ENCODE results near the gene STK25.
"Not testable (repeated sequence)": the region's sequence is repeated elsewhere in the genome, so short reads cannot be mapped to it uniquely, and the experiment has no call there.

The STK25 gene

DNA sequence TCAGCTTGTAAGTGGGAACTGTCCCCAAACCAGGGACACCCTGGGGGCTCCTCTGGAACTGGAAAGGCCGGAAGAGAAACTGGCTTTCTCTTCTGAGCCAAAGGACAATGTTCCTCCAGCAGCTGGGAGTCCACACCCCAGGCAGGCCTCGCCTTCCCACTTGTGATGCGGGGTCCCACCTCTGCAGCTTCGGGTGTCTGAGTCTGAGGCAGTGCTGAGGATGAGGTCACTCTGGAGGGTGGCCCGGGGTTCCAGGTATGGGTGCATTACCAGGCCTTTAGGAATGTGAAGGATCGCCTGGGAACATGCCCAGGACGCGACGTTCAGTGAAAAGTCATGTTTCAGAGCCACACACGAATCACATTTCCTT lies 32.0 kb upstream of the STK25 start:
- no peak for DNase-seq (ENCODE audit: low read depth in 1 of 2, low spot score in 1 of 2)

DNA sequence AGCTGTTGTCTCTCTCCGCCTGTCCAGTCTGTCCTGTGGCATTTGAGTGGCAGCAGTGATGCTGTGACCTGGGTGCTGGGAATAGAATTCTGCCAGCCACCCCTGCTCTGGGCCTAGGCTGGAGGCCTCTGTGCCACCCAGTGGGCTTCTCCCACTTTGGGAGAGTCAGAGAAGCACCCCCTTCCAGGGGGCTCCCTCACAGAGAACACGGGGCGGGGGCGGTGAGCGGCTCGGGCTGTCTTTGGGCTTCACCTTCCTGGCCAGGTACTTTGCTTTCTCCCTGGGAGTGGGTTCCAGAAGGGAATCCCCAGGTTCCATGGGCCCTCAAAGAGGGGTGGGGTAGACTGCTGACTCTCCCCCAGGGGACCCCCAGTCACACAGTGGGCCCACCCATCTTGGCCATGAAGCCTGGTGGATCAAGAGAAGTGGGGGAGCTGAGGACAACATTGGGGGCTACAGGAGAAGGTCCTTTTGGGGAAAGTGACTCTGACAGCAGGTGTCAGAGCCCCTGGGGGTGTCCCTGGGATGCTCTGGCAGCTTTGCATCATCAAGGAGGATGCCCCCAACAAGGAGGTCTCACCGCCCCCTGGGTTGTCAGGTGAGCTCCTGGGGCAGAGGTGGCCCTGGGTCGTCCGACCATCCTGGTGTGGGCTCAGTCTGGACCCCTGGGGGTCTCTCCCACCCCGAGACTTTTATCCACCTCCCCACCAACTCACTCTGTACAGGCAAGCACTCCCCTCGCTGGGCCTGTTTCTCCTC lies 31.4 kb upstream of the STK25 start:
- no peak for DNase-seq (ENCODE audit: low read depth in 1 of 2, low spot score in 1 of 2)

DNA sequence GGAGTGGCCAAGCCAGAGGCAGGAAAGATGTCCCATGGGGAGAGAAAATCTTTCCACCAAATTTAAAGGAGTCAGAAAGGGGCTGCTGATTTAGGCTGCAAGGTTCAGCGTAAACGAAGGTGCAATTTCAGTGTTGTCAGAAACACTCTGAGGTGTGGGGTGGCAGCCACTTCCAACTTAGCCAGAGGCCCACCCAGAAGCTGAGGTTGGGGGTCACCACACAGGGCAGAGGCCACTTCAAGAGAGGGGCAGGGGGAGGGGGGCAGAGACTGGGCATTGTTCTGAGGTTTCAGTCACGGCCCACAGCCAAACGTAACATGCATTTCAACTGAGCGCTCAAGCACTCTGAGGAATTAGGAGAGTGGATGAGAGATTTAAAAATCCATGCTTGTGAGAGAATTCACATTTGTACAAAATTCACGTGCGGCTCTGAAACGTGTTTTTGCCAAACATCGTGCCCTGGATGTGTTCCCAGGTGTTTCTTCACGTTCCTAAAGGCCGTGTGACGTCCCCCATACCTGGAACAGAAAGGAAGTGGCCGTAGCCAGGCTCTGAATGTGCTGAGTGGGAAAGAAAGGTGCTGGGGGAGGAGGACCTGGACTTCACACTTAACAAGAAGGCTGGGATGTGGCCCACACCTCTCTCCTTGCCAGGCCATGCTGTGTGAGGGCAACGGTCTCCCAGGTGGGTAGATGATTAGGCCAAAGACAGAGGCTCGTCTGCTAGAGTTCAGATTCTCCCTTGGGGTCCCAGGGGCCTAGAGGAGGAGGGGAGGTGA lies 30.6 kb upstream of the STK25 start:
- DNase-seq (ENCODE audit: low read depth in 1 of 2, low spot score in 1 of 2), result no peak

DNA sequence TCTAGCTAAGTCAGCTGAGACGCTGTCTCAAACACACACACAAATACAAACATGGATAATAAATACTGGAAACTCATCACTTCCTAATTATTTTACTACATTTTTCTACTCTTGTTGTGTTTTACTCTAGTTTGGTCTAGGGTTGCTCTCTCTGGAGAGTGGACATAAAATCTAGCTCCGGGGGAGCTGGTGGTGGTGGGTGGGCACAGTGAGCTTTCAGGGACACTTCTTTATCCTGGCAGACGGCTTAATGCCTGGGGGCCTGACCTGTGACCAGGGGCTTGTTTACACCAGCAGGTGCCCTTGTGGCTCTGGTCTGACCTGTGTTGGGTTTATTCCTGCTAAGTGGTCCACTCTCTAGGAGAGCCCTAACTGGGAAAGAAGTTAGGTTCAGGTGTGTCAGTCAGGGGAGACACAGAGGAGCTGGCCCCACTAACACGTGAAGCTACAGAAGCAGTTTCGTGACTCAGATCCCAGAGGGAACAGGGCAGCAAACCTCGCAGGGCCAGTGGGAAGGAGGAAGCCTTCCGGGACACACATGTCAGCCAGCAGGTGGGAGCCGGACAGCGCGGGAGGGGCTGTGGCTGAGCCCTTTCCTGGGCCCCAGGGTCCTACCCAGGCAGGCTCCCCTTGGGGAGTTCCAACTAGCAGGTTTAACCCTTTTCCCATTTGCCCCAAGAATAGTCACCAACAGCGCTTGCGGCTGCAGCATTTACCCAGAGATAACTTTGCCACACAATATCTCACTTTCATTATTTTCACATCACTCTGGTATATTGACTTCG lies 27.7 kb upstream of the STK25 start:
- DNase-seq (ENCODE audit: low read depth in 1 of 2, low spot score in 1 of 2), result no peak

DNA sequence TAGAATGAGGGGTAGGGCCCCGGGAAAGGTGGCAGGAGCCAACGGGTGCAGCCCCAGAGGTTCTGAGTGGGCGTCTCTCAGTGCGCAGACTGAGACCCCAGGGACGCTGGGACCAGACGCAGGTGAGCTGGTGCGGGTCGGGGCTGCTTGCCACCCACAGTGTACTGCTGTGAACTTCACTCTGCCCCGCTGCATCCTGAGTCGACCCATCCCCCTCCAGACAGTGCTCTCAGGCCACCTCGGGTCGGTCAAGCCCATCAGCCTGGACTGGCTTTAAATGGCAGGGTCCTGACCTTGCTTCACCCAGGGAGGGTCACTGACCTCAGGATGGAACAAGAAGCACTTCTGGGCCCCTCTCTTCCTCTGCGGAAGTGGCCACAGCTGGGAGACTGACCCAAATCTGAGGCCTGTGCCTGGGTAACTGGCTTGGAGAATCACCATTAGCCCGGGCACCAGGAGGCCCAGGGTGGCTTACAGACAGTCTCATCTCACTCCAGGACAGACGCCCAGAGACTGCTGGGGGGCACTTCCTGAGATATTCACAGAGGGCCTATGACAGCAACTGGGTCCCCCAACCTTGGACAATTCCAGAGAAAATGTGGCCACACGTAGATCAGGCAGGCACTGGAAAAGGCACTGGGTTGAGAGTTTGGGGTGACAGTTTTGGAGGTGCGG lies 26.5 kb upstream of the STK25 start:
- DNase-seq (ENCODE audit: low read depth in 1 of 2, low spot score in 1 of 2), result no peak

DNA sequence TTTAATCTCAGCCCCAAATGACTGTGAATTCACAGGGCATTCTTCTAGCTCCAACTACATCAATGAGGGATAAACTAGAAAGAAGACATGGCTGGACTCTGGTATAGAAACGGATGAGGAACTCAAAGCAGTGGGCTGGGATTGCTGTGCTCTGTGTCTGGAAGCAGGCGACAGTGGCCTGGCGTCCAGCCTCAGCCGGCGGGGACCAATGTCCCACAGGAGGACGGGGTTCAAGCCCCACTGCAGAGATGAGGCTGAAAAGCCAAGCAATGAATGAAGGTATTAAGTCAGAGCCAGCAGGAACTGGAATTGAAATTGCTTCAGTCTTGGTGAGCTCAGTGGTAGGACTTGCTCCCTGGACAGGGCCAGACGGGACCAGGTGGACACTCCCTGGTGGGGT lies 25.9 kb upstream of the STK25 start:
- DNase-seq (ENCODE audit: low read depth in 1 of 2, low spot score in 1 of 2), result no peak

DNA sequence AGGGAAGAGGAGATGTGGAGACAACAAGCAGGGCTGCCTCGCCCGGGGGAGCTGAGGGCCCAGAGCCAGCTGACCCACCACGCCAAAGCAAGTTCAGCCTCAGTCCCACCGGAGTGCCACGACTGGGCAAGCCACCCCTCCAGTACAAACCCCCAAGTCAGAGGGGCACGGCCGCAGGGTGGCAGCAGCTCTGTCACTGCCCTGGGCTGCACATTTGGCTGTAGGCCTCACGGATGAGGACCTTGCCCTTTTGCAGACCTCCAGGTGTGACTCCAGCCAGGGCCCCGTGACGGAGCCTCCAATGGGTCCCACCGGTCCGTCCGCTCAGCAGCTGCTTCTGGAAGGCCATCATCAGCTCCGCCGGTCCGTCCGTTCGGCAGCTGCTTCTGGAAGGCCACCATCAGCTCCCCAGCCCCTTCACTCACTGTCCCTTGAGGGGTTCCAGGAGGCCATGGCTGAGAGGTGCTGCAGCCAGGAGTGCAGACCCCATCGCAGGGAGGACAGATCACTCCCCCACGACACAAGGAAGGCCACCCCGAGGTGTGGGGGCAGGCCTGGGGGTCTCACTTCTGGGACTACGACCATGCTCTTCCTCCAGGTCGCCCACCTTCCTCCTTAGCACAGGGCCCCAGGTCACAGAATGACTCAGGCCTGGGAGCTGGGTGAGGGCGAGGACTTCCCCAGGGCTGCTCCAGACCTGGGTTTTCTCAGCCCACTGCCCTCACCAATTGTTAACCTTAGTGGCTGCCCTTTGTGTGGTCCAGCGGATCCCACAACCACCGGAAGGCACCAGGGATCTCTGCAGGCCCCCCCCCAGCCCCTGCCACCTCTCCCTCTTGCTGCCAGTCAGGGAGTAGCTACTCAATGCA lies 24.6 kb upstream of the STK25 start:
- DNase-seq (ENCODE audit: low read depth in 1 of 2, low spot score in 1 of 2), result no peak

DNA sequence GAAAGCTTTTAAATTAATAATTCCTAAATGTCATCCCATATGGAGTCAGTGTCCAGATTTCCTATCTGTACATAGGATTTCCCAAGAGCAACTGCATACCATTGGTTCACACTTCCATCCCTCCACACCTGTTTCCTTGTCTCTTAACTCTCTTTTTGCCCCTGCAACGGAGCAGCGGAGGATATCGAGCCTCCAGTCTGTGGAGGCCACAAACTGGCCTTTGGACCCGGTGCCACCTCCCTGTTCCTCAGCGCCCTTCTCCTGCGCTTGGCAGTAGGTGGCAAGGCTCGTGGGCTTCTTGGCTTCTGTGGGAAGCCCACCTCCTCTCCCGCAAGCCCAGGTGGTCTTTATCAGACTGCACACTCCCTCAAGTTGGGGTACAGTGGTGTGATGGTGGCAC lies 23.8 kb upstream of the STK25 start:
- DNase-seq (ENCODE audit: low read depth in 1 of 2, low spot score in 1 of 2), result no peak

DNA sequence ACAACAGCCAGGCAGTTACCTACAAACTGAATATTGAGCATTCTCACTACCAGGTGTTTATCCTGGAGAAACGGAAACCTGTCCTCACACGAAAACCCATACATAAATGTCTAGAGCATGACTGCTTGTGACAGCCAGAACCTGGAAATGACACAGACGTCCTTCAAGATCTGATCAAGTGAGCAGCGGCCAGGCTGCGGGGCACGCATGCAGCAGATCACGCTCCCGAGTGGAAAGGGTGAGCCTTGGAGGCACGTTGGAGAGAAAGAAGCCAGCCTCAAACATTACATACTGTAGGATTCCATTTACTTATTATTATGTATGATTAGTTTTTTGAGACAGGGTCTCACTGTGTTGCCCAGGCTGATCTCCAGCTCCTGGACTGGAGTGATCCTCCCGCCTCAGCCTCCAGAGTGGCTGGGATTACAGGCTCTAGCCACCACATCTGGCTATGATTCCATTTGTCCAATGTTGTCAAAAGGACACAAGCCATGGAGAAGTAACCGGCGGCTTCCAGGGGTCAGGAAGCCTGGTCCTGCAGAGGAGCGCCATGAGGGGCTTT lies 22.9 kb upstream of the STK25 start:
- no peak for DNase-seq (ENCODE audit: low read depth in 1 of 2, low spot score in 1 of 2)

DNA sequence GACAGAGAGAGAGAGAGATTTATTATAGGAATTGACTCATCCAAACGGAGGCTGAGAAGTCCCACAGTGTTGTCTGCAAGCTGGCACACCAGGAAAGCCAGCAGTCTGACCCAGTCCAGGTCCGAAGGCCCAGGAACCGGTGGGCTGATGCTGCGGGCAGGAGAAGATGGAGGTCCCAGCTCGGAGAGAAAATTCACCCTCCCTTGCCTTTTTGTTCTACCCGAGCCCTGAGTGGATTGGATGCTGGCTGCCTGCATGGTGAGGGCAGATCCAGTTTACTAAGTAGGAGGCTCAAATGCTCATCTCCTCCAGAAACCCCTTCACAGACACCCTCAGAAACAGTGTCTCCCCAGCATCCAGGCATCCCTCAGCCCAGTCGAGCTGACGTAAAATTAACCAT lies 22.2 kb upstream of the STK25 start:
- no peak for DNase-seq (ENCODE audit: low read depth in 1 of 2, low spot score in 1 of 2)

DNA sequence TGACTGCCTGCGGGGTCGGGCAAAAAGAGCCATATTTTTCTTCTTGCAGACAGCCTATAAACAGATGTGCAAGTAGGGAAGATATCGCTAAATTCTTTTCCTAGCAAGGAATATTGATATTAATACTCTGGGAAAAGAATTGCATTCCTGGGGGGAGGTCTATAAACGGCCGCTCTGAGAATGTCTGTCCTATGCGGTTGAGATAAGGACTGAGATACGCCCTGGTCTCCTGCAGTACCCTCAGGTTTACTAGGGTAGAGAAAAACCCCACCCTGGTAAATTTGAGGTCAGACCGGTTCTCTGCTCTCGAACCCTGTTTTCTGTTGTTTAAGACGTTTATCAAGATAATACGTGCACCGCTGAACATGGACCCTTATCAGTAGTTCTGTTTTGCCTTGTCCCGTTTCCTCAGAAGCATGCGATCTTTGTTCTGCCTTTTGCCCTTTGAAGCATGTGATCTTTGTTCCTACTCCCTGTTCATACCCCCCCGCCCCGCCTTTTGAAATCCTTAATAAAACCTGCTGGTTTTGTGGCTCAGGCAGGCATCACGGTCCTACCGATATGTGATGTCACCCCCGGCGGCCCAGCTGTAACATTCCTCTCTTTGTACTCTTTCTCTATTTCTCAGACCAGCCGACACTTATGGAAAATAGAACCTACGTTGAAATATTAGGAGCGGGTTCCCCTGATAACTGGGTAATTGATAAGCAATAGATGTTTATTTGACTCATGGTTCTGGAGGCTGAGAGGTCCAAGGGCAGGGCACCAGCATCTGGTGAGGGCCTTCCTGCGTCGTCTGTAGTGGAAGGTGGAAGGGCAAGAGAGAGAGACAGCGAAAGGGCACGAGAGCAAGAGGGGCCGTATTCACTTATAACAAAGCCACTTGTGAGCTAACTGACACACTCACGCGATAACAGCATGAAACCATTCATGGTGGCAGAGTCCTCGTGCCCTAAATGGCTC lies 17.7 kb upstream of the STK25 start:
- not testable (repeated sequence) for DNase-seq (ENCODE audit: low read depth in 1 of 2, low spot score in 1 of 2)

DNA sequence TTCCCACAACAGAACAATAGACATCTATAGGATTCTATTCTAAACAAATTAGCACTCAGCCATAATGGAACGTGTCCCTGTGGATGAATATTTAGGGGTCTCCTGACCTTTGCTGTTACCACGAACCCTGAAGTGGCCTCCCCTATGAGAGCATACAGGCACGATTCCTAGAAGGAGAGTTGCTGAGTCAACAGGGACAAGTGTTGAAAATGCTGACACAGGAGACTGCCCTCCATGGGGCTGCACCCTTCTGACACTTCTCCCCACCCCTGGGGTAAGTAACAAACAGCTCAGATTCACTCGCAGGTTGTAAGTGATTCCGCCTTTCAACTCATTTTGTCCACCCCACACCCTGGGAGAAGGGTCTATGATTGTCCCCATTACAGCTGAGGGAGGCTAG lies 14.1 kb upstream of the STK25 start:
- DNase-seq (ENCODE audit: low read depth in 1 of 2, low spot score in 1 of 2), result no peak

DNA sequence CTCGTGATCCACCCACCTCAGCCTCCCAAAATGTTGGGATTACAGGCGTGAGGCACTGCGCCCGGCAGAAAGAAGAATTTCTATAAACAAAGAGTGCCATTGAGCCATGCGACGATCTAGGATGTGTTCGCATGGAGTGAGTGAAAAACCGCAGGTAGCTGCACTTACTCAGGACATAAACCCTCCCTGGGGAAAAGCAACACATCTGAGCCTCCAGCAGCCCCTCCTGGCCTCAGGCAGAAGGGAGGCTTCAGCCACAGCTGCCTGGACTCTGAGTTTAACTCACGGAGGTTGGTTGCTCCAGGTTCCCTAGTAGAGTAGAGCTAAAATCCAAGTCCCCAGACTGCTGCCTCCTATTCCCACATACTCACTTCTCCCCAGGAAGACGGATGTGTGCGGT lies 11.3 kb upstream of the STK25 start:
- no peak for DNase-seq (ENCODE audit: low read depth in 1 of 2, low spot score in 1 of 2)

DNA sequence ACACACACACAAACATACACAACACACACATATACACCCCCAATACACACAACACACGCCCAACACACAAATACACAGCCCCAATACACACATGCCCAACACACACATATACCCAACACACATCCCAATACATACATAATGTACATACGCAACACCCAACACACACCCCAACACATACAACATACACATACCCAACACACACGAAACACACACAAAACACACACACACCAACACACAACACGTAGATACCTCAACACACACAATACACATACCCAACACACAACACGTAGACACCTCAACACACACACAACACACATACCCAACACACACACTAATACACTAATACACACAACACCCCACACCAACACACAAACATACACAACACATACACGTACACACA lies 8.9 kb upstream of the STK25 start:
- no peak for DNase-seq (ENCODE audit: low read depth in 1 of 2, low spot score in 1 of 2)

DNA sequence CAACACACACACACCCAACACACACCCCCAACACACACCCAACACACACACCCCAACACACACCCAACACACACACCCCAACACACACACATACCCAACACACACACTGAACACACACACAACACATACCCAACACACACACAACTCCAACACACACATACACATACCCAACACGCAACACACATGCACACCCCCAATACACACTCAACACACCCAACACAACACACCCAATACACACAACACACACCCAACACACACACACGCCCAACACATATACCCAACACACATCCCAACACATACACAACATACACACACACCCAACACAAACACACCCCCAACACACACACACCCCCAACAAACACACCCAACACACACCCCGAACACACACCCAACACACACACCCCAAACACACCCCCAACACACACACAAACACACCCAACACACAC lies 8.2 kb upstream of the STK25 start:
- no peak for DNase-seq (ENCODE audit: low read depth in 1 of 2, low spot score in 1 of 2)

DNA sequence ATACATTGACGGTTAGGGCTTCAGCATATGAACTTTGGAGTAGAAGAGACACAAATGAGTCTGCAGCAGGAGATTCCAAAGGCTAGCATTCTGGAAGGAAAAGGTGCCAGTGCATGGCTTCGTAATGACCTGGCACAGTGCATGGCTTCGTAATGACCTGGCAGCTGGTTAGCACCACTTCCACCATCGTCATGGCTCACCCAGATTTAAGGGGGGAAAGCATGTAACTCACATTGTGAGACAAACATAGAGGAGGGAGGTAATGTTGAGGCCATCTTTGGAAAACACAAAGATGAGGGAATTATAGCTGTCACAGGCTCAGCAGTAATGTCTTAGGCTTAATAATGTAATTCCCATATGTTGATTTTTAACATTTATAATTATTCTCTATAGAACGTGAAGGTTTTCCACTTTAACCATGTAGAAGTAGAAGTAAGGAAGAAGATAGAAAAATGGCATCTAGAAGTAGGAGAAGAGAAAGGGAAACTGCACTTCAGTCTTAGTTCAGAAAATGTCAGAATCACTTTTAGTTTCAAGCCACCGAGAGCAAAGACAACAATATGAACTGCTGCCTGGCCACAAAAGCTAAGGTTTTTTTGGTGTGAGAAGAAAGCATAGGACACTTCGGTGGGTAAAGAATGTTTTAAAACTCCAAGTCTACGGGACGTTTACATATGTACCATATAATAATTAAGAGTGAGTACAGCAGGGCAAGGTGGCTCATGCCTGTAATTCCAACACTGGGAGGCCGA lies 6.8 kb upstream of the STK25 start:
- DNase-seq (ENCODE audit: low read depth in 1 of 2, low spot score in 1 of 2), result no peak

DNA sequence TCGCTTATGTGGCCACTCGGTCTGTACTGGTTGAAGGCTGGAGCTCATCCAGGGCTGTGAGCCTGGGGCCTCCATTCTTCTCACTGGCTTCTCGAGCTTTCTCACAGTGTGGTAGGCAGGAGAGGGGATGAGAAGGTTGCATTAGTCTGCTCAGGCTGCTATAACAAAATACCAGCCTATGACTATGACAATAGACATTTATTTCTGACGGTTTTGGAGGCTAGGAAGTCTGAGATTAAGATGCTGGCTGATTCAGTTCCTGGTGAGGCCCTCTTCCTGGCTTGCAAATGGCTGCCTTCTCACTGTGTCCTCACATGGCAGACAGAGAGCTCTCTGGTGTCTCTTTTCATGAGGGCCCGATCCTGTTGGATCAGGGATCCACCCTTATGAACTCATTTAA lies 6.2 kb upstream of the STK25 start:
- no peak for DNase-seq (ENCODE audit: low read depth in 1 of 2, low spot score in 1 of 2)

DNA sequence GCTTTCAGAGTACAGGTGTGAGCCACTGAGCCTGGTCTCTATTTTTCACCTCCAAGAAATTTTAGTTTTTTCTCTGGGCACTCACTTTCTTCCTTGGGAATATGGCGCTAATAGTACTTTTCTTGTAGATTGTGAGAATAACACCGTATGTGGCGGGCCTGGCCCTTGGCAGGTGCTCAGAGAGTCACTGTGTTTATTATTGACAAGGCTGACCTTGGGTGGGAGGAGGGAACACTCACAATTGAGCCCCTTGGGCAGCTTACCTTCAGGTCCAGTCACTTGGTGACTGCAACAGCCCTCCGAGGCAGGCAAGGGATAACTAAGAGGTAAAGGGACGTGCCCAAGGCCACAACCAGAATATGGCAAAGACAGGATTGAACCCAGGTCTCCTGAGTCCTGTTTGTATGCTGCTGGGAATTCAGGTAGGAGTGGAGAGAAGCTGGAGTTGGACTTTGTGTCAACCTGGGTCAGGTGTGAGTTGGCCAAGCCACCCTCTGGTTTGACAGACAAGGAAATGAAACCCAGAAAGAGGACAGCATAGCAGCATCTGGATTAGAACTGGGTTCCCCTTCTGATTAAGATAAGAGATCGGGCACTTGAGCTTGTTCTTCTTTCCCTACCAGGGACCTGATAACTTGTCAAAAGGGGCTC lies 2.8 kb upstream of the STK25 start:
- no peak for DNase-seq (ENCODE audit: low read depth in 1 of 2, low spot score in 1 of 2)

Measured in activated T-helper 1 cell treated with anti-CD3 and anti-CD28 coated beads, Interleukin-2, amount 50 U/mL, for 16 hours (primary cell).